HG03432 (cell line): ENCODE data around the gene SLC35G2.
"Not testable (repeated sequence)": the region's sequence is repeated elsewhere in the genome, so short reads cannot be mapped to it uniquely, and the experiment has no call there.

Source experiments
- ATAC-seq: cut with Tn5 transposase; IDR thresholded peaks from one replicate; pipeline ENCODE4 v1.9.1; 2021; ENCODE audit warnings: mild to moderate bottlenecking, moderate library complexity; ENCODE audit not compliant: unreplicated experiment

Gene SLC35G2

GRCh38 chr3:136885357-136886213, 66.7 kb downstream of the SLC35G2 start:
- no peak for ATAC-seq

GRCh38 chr3:136889947-136890346, 71.0 kb downstream of the SLC35G2 start:
- ATAC-seq = no peak

- ATAC-seq = no peak
These were observed 73.3 kb downstream of the SLC35G2 start for GRCh38 chr3:136891934-136892855.

- no peak for ATAC-seq
These were observed 75.0 kb downstream of the SLC35G2 start for GRCh38 chr3:136893848-136894443.

- not testable (repeated sequence) for ATAC-seq
These were observed 78.2 kb downstream of the SLC35G2 start for GRCh38 chr3:136897171-136897570.

GRCh38 chr3:136898549-136898948, 79.6 kb downstream of the SLC35G2 start:
- ATAC-seq = no peak

- ATAC-seq = no peak
These were observed 80.0 kb downstream of the SLC35G2 start for GRCh38 chr3:136898954-136899353.

- no peak for ATAC-seq
These were observed 80.8 kb downstream of the SLC35G2 start for GRCh38 chr3:136899622-136900158.

- not testable (repeated sequence) for ATAC-seq
These were observed 81.8 kb downstream of the SLC35G2 start for GRCh38 chr3:136900694-136901093.

- no peak for ATAC-seq
These were observed 82.5 kb downstream of the SLC35G2 start for GRCh38 chr3:136901391-136901790.

GRCh38 chr3:136902530-136902929, 83.6 kb downstream of the SLC35G2 start:
- not testable (repeated sequence) for ATAC-seq

- ATAC-seq = no peak
These were observed 85.0 kb downstream of the SLC35G2 start for GRCh38 chr3:136903899-136904298.

- no peak for ATAC-seq
These were observed 85.8 kb downstream of the SLC35G2 start for GRCh38 chr3:136904746-136905145.
